GM19035 (cell line): ENCODE results near the gene SHC1.
"Not testable (repeated sequence)": the region's sequence is repeated elsewhere in the genome, so short reads cannot be mapped to it uniquely, and the experiment has no call there.

Experiments
- ATAC-seq: cut with Tn5 transposase; IDR thresholded peaks from one replicate; pipeline ENCODE4 v1.9.1; 2021; ENCODE audit not compliant: unreplicated experiment

The SHC1 gene

DNA sequence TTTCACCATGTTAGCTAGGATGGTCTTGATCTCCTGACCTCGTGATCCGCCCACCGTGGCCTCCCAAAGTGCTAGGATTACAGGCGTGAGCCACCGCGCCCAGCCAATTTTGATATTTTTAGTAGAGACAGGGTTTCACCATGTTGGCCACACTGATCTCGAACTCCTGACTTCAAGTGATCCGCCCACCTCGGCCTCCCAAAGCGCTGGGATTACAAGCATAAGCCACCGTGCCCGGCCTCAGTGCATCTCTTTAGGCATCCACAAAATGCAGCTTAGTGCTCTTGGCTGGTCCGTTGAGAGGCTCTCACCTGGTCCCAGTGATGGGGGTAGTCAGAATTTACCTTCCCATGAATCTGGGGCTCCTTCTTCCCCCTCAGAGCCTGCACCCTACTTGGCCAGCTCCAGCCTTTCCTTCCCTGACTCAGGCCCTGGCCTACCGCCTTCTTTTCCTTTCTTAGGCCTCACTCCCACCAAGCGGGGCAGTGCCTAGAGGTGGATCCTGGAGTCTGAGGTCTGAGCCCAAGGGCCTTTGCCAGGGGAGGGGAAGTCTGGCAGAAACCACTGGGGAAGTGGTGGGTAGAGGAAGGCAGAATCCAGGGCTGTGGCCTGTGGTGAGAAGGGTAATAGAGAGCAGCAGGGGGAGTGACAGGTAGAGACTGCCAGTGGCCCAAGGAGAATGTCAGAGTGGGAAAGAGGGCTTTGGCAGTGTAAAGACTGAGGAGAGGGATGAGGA lies 26.6 kb upstream of the SHC1 start:
- no peak for ATAC-seq

DNA sequence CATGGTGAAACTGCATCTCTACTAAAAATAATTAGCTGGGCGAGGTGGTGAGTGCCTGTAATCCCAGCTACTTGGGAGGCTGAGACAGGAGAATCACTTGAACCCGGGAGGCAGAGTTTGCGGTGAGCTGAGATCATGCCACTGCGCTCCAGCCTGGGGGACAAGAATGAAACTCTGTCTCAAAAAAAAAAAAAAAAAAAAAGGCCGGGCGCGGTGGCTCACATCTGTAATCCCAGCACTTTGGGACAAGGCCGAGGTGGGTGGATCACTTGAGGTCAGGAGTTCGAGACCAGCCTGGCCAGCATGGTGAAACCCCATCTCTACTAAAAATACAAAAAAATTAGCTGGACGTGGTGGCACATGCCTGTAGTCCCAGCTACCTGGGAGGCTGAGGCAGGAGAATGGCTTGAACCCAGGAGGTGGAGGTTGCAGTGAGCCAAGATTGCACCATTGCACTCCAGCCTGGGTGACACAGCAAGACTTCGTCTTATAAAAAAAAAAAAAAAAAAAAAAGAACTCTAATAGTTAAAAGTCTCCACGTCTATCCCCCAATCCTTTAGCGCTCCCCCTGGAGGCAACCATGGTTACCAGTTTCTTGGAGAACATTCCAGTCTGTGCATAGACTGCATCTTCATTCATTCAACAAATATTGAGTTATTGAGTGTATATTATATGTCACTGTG lies 24.9 kb upstream of the SHC1 start:
- not testable (repeated sequence) for ATAC-seq

DNA sequence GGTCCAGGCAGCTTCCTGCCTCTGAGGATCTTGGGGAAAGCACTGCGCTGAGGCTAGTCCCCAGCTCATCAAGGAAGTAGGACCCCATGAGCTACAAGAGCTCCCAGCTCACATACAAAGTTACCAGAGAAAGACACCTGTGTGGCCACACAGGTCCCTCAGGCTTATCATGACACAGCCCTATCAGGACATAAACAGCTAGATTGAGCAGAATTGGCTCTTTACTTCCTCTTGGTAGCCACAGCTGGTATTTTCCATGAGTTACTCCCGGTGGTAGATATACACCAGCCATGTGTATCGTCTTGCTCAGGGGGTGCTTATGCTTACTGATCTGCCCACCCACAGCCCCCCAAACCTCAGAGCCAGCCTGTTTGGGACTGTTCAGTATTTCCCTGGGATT lies 24.0 kb upstream of the SHC1 start:
- no peak for ATAC-seq

DNA sequence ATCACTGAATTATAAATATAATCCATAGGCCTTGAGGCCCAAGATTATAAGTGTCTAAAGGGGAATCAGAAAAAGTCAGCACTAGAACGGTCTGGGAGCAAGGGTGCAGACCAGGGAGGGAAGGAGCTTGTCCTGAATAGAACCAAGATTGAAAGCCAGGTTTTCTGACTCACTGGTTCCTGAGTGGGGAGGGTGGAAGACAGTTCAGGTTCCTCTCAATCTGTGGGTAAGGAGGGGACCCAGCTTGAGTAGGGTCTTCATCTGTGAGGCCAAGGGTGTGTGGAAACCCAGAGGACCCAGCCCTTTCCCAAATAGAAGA lies 23.7 kb upstream of the SHC1 start:
- ATAC-seq = no peak

DNA sequence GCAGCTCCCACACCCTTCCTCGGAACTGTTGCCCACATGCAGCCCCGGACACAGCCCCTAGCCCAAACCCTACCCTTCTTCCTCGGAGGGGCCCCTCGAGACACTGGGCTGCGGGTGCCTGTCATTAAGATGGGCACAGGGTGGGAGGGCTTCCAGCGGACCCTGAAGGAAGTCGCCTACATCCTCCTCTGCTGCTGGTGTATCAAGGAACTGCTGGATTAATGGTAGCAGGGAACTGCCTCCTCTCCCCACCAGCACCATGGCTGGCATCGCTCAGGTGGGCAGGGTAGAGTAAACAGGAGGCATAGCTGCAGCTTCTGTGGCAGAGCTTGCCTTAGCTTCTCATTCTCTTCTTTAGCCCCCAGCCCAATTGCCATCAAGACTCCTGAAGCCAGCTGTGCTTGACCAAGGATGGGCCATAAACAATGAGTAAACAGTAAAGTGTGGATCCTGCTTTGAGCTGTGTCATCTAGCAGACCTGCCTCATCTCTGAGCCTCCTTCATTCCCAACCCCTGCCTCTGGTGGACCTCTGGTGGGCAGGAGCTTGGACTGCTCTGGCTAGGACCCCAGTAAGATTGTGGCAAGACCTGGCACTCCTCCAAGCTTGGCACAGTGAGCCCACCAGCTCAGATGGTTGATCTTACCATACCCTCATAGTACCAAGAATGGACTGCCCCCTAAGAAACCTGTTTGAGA lies 23.2 kb upstream of the SHC1 start, which contains the start of gene LENEP:
Gene LENEP, plus strand, starts transcription at position 15 of the 697 bp plus-strand sequence. Its CDS starts 22 bp downstream, at position 37.
- ATAC-seq = no peak

DNA sequence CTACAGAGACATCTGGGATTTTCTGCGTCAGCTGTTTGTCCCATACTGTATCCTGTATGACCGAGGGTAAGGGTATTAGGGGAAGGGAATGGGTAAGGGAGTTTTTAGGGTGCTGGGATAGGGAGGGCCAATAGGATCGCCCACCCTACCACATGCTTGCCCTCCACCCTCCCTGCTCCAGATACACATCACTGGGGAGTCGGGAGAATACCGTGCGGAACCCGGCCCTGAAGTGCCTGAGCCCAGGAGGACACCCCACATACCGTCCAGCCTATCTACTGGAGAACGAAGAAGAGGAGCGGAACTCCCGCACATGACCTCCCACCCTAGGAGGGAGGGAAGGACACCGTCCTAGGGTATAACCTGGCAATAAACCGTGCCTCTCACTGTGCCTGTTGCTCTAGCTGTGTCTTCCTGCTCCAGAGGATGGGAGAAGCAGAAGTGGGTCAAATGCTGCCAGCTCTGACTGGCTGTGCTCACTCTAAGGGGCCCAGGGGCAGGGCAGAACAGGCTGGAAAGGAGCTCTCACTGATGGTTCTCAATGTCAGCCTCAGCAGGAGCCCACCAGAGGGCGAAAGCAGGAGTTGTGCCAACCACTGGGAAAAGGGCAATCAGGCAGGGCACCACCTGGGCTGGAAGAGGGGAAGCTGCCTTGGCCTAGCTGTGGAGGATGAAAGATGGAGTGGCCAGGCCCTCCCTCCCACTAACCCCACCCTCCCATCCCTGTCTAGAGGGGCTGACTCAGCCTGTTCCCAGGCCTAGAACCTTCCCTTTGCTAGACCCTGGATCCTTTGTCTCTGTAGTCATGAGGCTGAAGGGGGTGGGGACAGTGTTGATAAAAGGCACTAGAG lies 22.4 kb upstream of the SHC1 start:
- ATAC-seq = no peak

DNA sequence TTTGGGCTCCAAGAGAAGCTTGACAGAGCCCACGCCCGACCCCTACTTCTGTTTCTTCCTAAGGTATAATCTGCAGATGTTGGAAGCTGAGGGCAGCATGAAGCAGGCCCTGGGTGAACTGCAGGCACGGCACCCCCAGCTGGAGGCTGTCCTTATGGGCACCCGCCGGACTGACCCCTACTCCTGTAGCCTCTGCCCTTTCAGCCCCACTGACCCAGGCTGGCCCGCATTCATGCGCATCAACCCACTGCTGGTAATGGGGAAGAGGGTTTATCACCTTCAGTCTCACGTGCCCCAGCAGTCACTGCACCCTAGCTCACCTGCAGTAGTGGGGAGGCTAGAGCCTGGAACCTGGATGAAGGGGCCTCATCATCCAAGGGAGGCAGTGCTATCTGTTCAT lies 19.7 kb upstream of the SHC1 start:
- ATAC-seq = no peak

DNA sequence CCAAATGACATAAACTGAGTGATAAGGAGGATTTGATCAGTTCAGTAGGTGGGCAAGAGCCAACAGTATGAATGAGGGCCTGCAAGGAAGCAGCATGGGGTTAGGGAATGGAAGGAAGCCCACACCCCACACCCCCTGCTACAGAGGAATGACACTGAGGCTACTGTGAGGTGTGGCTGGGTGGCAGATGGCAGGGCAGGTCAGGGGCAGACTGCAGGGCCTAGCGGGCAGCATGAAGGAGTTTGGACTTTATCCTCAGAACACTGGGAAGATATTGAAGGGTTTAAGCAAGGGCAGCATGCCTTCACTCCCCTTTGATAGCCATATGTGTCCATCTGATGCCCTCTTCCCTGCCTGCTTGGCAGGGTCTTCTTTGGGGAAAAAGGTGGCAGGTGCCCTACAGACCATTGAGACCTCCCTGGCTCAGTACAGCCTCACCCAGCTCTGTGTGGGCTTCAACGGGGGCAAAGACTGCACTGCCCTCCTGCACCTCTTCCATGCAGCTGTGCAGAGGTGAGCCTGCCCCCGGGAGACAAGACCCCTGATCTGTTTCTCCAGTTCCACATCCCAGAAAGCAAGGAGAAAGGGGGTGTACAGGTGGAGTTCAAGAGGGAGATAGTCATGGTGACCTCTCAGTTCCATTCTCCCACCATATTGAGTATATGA lies 18.8 kb upstream of the SHC1 start:
- no peak for ATAC-seq

DNA sequence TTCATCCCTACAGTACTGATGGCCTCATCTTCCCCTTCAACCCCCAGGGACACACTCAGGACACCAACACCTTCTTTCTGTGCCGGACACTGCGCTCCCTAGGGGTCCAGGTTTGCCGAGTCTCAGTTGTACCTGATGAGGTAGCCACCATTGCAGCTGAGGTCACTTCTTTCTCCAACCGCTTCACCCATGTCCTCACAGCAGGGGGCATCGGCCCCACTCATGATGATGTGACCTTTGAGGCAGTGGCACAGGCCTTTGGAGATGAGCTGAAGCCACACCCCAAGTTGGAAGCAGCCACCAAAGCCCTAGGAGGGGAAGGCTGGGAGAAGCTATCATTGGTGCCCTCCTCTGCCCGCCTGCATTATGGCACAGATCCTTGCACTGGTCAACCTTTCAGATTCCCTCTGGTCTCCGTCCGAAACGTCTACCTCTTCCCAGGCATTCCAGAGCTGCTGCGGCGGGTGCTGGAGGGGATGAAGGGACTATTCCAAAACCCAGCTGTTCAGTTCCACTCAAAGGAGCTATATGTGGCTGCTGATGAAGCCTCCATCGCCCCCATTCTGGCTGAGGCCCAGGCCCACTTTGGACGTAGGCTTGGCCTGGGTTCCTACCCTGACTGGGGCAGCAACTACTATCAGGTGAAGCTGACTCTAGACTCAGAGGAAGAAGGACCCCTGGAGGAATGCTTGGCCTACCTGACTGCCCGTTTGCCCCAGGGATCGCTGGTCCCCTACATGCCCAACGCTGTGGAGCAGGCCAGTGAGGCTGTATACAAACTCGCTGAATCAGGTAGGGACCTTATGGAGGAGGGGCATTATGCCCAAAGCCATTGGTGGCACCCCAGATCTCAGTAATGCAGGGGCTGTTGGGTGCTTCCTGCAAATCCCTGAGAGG lies 17.8 kb upstream of the SHC1 start:
- ATAC-seq = no peak

DNA sequence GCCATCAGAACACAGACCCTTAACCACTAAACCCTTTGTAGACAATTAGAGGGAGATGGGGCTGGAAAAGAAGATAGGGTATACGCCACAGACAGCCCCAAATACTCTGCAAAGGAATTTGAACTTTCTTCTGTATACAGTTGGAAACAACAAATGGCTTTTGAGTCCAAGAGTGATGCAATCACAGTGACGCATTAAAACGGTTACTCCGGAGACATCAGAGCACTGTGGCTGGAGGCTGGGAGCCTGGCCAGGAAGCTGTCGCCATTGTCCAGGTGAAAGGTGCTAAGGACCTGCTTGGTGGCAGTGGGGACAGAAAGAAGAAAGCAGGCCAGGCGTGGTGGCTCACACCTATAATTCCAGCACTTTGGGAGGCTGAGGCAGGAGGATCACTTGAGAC lies 16.8 kb upstream of the SHC1 start:
- no peak for ATAC-seq

DNA sequence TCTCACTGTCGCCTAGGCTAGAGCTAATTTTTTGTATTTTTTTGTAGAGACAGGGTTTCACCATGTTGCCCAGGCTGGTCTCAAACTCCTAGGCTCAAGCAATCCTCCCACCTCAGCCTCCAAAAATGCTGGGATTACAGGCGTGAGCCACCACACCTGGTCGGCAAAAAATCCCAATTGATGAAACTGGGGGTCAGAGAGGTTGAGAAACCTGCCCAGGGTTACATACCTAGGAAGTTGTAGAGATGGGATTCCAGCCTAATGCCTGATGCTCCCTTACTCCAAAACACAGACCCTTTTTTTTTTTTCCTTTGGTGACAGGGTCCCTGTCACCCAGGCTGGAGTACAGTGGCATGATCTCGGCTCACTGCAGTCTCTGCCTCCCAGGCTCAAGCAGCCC lies 16.2 kb upstream of the SHC1 start:
- not testable (repeated sequence) for ATAC-seq

DNA sequence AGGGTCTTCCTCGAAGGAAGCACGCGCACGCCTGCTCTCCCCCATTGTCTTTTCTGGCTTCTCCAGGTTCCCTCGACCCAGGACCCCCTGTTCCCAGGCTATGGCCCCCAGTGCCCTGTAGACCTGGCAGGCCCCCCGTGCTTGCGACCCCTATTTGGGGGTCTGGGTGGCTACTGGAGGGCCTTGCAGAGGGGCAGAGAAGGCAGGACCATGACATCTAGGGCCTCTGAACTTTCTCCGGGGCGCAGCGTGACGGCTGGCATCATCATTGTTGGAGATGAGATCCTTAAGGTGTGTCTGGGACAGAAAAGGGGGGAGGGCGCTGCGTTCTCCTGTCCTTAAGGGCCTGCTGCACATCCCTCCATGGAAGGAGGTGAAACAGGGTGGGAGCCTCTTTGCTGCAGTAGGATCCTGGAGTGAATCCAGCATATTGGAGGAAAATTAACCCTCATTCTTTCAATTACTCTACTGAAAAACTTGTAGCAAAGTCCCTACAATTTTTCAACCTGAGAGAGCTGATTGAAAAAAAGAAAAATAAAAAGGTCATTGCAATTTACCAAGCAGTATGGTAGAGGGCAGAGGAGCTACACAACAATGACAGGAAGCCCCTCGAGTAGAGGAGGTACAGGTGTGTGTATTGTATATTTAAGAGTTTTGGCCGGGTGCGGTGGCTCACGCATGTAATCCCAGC lies 13.4 kb upstream of the SHC1 start:
- ATAC-seq = no peak

DNA sequence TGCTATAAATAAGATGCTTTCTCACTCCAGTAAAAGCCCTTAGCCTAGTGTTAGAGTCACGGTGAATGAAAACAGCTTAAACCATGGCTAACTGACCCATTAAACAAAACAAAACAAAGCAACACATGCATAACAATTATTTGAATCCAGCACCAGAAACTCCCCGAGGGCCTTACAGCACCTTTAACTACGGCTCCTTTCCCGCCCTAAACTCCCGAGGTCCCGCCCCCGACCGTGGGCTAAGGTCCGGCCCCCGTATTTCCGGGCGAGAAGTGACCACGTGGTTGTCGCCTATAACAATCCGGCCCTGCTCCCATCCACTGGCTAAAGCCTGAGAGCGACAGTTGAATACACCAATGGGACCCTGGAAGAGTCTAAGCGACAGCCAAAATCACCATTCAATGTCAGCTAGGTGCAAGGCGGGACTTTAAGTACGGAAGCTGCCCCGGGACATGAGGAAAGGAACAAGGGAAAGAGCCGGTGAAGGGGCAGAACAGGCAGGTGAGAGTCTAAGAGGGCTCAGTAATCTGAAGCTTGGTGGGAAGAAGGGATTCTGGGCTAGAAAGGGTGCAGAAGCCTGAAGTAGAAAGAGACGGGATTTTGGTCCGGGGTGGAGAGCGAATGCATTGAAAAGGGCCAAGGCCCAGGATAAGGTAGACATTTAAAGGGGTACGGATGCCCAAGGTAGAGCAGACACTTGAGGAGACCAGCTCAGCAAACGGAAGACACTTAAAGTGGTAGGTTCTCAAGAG lies 12.5 kb upstream of the SHC1 start, which contains the start of gene FLAD1:
Gene FLAD1, plus strand, starts transcription at position 448 of the 752 bp plus-strand sequence. CDS start 351 bp downstream, outside the sequence.
- peak; percentile 98 for ATAC-seq

DNA sequence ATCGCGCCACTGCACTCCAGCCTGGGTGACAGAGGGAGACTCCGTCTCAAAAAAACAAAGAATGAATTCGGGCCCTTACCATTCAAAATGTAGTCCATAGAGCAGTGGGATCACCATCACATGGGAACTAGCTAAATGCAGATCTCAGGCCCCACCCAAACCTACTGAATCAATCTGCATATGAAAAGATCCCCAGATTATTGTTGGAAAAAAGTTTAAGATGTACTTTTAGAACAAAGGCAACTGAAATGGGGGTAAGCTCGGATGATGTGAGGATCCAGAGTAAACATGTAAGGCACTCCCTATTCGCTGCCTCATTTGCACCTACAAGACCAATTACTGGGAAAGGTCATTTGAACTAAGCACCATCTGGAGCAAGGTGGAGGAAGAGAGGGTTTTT lies 11.8 kb upstream of the SHC1 start:
- no peak for ATAC-seq

DNA sequence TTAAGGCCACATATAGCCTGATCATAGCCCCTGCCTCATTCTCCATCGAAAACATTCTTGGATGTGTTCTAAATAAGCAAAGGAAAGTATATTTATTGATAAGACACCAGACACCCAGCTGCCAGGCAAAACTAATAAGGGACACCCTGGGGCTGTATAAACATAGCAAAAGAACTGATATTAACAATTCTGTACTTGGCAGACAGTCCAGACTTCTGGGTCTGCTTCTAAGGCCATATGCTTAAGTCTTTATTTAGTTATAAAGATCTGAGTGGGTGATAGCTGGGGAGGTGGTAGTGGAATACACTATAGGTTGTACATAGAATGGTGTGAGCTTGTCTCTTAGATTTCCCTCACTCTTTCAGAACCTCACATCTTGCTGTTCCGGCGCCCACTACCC lies 7.8 kb upstream of the SHC1 start:
- no peak for ATAC-seq

DNA sequence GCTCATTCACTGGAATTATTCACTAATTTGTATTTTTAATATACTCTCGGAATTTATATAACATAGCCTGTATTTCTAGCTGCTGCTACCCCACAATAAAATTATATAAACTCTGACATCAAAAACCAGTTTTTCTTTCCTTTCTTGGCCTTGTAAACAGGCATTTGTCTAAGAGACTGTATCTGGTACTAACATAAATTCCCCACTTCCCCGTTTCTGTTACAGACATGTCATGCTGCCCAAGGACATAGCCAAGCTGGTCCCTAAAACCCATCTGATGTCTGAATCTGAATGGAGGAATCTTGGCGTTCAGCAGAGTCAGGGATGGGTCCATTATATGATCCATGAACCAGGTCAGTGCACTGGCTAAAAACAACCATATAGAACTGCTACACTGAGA lies 7.2 kb upstream of the SHC1 start:
- ATAC-seq = not testable (repeated sequence)

DNA sequence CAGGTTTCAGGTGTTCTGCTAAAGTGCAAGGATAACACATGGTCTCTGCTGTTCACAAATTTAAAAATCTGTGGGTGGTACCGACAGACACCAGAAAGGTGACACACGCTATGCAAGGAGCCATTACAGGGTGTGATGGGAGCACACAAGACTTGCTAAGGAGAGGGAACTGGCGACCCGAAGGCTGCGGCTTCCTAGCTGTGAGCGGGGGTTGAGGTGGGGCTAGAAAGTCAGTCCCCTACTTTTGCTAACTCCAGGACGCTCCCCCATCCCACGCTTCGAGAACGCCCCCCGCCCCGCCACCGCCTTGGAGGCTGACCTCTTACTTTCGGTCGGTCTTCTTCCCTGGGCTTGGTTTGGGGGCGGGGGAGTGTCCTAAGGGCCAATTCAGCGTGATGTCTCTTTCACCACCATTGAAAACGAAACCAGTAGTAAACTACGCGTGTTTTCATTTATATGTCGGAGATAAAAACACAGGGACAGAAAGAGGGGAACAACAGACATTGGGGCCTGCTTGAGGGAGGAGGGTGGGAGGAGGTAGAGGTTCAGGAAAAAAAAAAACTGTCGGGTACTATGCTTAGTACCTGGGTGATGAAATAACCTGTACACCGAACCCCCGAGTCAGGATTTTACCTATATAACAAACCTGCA lies 5.0 kb upstream of the SHC1 start:
- no peak for ATAC-seq
